ENCODE data around the gene TTC33. TPM values are rescaled to one million over a fixed set of nuclear protein-coding genes. Genes with fewer than 3 reads are reported as not detected.

TTC33 gene
- total RNA-seq, 1 donor from 2014 or later, result 7.6 TPM

DNA sequence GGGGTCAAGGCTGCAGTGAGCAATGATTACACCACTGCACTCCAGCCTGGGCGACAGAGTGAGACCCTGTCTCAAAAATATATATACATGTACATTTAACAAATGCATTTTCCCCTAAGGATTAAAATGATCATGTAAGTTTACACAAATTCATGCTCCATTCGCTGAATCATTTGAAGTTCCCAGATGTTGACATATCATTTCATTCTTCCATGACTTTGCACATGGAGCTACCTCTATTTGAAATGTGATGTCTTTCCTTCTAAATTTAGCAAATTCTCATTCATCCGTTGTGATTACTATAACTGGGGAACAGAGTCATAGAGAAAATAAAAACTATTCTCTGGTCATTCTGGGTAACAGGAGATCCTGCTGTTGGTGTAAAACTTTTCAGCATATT lies 65.5 kb downstream of the TTC33 start:
- no peak overlapping the region for H3K4me3 ChIP-seq (ENCODE audit: low read depth, low read length)
- TF ChIP-seq, protein P1, sequence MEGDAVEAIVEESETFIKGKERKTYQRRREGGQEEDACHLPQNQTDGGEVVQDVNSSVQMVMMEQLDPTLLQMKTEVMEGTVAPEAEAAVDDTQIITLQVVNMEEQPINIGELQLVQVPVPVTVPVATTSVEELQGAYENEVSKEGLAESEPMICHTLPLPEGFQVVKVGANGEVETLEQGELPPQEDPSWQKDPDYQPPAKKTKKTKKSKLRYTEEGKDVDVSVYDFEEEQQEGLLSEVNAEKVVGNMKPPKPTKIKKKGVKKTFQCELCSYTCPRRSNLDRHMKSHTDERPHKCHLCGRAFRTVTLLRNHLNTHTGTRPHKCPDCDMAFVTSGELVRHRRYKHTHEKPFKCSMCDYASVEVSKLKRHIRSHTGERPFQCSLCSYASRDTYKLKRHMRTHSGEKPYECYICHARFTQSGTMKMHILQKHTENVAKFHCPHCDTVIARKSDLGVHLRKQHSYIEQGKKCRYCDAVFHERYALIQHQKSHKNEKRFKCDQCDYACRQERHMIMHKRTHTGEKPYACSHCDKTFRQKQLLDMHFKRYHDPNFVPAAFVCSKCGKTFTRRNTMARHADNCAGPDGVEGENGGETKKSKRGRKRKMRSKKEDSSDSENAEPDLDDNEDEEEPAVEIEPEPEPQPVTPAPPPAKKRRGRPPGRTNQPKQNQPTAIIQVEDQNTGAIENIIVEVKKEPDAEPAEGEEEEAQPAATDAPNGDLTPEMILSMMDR (conservative IDR thresholded peaks at IDR 0.05; ENCODE audit: low read depth, low read length), result no peak
- DNase-seq (ENCODE audit: low read depth), result no peak

- peak; percentile 79 for DNase-seq (ENCODE audit: low read depth)
- no peak overlapping the region for H3K4me3 ChIP-seq (ENCODE audit: low read depth, low read length)
- TF ChIP-seq, protein P1 (conservative IDR thresholded peaks at IDR 0.05; ENCODE audit: low read depth, low read length), result no peak
Observed at GRCh38 chr5:40689438-40689837, 66.3 kb downstream of the TTC33 start.

DNA sequence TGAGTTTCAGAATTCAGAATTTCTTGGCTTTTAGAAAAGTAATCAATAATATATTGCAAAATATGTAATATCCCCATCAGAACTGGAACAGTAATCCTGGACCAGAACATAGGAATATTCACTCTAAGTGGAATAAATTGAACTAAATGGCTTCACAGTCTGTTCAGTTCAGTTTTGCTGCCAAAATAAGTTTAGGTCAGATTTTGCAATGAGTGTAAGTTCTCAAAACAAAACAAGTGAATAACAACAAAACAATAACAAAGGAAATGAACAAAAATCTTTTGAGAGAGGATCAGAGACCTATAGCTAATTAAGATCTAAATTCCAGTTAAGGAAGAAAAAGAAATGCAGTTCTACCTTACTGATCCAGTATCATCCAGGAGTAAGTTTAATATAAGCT lies 66.8 kb downstream of the TTC33 start:
- H3K4me3 ChIP-seq (ENCODE audit: low read depth, low read length), result no peak overlapping the region
- TF ChIP-seq, protein P1 (conservative IDR thresholded peaks at IDR 0.05; ENCODE audit: low read depth, low read length), result no peak
- DNase-seq (ENCODE audit: low read depth), result no peak

DNA sequence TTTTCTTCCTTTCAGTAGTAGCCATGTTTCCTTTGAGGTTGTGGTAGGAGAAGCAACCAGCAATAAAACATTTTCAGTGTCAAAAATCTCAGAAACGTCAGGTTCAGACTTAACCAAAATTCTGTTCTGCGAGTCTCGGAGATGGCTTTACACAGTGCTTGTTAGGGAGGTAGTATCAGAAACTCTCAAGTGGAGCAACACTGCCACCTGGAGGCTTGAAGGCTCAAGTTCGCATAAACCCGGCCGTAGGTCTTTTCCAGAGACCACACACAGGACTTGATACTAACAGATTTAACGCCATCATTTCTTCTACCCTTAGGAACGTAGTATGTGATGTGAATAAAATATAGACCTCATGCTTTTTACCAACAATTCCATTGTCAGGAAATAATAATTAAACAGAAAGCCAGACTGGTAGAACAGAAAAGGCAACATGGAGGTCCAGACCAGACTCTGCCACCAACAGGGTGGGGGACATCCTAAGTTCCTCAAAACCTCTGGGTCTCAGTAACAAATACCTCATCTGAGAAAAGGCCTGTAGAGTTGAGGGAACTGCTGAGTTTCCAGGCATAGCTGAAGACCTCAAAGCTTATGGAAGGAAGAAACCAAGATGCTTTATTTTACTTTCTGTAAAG lies 67.5 kb downstream of the TTC33 start:
- TF ChIP-seq, protein P1 (conservative IDR thresholded peaks at IDR 0.05; ENCODE audit: low read depth, low read length), result peak; percentile 90
- peak; percentile 35 for DNase-seq (ENCODE audit: low read depth)
- H3K4me3 ChIP-seq (ENCODE audit: low read depth, low read length), result no peak overlapping the region

- TF ChIP-seq, protein P1 (conservative IDR thresholded peaks at IDR 0.05; ENCODE audit: low read depth, low read length), result no peak
- no peak for DNase-seq (ENCODE audit: low read depth)
- H3K4me3 ChIP-seq (ENCODE audit: low read depth, low read length), result no peak overlapping the region
Observed at GRCh38 chr5:40687321-40687720, 68.4 kb downstream of the TTC33 start.

DNA sequence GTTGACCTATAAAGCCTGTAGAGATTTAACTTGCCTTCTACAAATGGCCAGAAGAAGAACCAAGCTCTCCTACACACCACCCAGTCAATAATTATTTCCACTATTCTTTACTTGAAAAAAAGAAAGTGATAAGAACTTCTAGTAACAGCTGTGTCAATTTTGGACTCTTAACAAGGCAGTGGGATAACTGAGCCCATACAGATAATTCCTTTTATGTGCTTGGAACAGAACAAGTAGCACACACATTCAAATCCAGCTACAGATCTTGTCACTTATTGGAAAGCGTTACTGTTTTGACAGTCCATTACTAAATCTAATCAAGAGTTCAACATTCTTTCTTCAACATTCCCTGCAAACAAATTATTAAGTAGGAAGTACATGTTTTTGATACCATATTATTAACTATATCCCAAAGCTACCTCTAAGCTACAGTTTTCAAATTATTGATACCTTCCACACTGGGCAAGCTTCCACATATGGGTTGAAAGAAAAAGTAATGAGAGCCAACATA lies 69.7 kb downstream of the TTC33 start:
- DNase-seq (ENCODE audit: low read depth), result no peak
- H3K4me3 ChIP-seq (ENCODE audit: low read depth, low read length), result no peak overlapping the region
- TF ChIP-seq, protein P1 (conservative IDR thresholded peaks at IDR 0.05; ENCODE audit: low read depth, low read length), result no peak

GRCh38 chr5:40685193-40685592 lies 70.6 kb downstream of the TTC33 start:
- TF ChIP-seq, protein P1 (conservative IDR thresholded peaks at IDR 0.05; ENCODE audit: low read depth, low read length), result no peak
- no peak for DNase-seq (ENCODE audit: low read depth)
- no peak overlapping the region for H3K4me3 ChIP-seq (ENCODE audit: low read depth, low read length)
